ENCODE results near the gene HELZ2. TPM values are rescaled to one million over a fixed set of nuclear protein-coding genes. Genes with fewer than 3 reads are reported as not detected.

HELZ2 gene
- total RNA-seq, 1 experiment from 2014 or later: 27.5 TPM

GRCh38 chr20:63525971-63526370, 48.1 kb downstream of the HELZ2 start:
- Mint-ChIP-seq H3K36me3 (peaks cover 21% of the 10 kb centered on the region), H3K27me3 (ENCODE audit: low read depth) (peaks cover 3% of the 10 kb centered on the region; the same call in 1 of the 2 replicates), H3K9me3 (peaks cover 8% of the 10 kb centered on the region; the same call in 1 of the 2 replicates), H3K27ac (no peak overlapping the region), H3K4me3 (no peak overlapping the region), H3K4me1 (0 out of 2 replicates have a peak, but pooled peaks cover 2% of the 10 kb centered on the region)
- CTCF ChIA-PET: interaction anchor here (2.4 kb wide), 1 partner anchor 29 kb away, joined by 8 read pairs; no protein-coding TSS in a partner anchor
- DNase-seq (ENCODE audit: low spot score): no peak
- POLR2A ChIA-PET: no interaction called here
- TF ChIP-seq GTF2I (CRISPR knock-in tag; conservative IDR thresholded peaks at IDR 0.05) (no peak), ATF6 (CRISPR knock-in tag; IDR thresholded peaks at IDR 0.05) (no peak), ZBTB21 (CRISPR knock-in tag; IDR thresholded peaks at IDR 0.05; ENCODE audit: borderline replicate concordance) (no peak), ZNF232 (CRISPR knock-in tag; IDR thresholded peaks at IDR 0.05) (no peak), MAX (CRISPR knock-in tag; IDR thresholded peaks at IDR 0.05) (no peak), ETV6 (CRISPR knock-in tag; IDR thresholded peaks at IDR 0.05) (no peak), USF1 (CRISPR knock-in tag; IDR thresholded peaks at IDR 0.05) (no peak), ESRRA (CRISPR knock-in tag; IDR thresholded peaks at IDR 0.05; ENCODE audit: borderline replicate concordance) (no peak), TCF7 (CRISPR knock-in tag; IDR thresholded peaks at IDR 0.05; ENCODE audit: low read depth) (no peak), ZNF219 (CRISPR knock-in tag; IDR thresholded peaks at IDR 0.05; ENCODE audit: borderline replicate concordance) (no peak), AR (CRISPR knock-in tag; IDR thresholded peaks at IDR 0.05) (no peak), EMX1 (CRISPR knock-in tag; IDR thresholded peaks at IDR 0.05) (no peak), HMGA2 (CRISPR knock-in tag; IDR thresholded peaks at IDR 0.05) (no peak), ZNF416 (CRISPR knock-in tag; IDR thresholded peaks at IDR 0.05) (no peak), ZNF396 (CRISPR knock-in tag; IDR thresholded peaks at IDR 0.05; ENCODE audit: borderline replicate concordance) (no peak), TEAD4 (CRISPR knock-in tag; IDR thresholded peaks at IDR 0.05) (no peak)
- no peak for ATAC-seq

- H3K27ac Mint-ChIP-seq: no peak overlapping the region
- peaks cover 3% of the 10 kb centered on the region; the same call in 1 of the 2 replicates for H3K27me3 Mint-ChIP-seq (ENCODE audit: low read depth)
- peaks cover 8% of the 10 kb centered on the region; the same call in 1 of the 2 replicates for H3K9me3 Mint-ChIP-seq
- ATAC-seq: no peak
- H3K36me3 Mint-ChIP-seq: peaks cover 21% of the 10 kb centered on the region
- H3K4me3 Mint-ChIP-seq: no peak overlapping the region
- ChIA-PET CTCF (interaction anchor here (2.4 kb wide), 1 partner anchor 28 kb away, joined by 8 read pairs; no protein-coding TSS in a partner anchor), POLR2A (no interaction called here)
- 0 out of 2 replicates have a peak, but pooled peaks cover 2% of the 10 kb centered on the region for H3K4me1 Mint-ChIP-seq
- DNase-seq (ENCODE audit: low spot score): no peak
- TF ChIP-seq CTCF (IDR thresholded peaks at IDR 0.05) (no peak), FOXK1 (CRISPR knock-in tag; IDR thresholded peaks at IDR 0.05) (no peak), EMX1 (CRISPR knock-in tag; IDR thresholded peaks at IDR 0.05) (no peak), E2F5 (CRISPR knock-in tag; IDR thresholded peaks at IDR 0.05) (no peak), NR3C1 (CRISPR knock-in tag; conservative IDR thresholded peaks at IDR 0.05; ENCODE audit: low read depth) (no peak), ZBTB21 (CRISPR knock-in tag; IDR thresholded peaks at IDR 0.05; ENCODE audit: borderline replicate concordance) (no peak), NFE2L1 (CRISPR knock-in tag; IDR thresholded peaks at IDR 0.05) (no peak), MLX (CRISPR knock-in tag; IDR thresholded peaks at IDR 0.05) (no peak), USF2 (CRISPR knock-in tag; IDR thresholded peaks at IDR 0.05) (no peak), ATF3 (CRISPR knock-in tag; conservative IDR thresholded peaks at IDR 0.05) (no peak), SP1 (CRISPR knock-in tag; conservative IDR thresholded peaks at IDR 0.05) (no peak)
These were observed 48.9 kb downstream of the HELZ2 start for GRCh38 chr20:63525185-63525584.
